ENCODE measurements around the gene B3GALT6.

- TF ChIP-seq CTCF (IDR thresholded peaks at IDR 0.05) (no peak), POLR2A (IDR thresholded peaks at IDR 0.05) (no peak)
Observed at GRCh38 chr1:1253972-1254666, 22.1 kb downstream of the B3GALT6 start.

All from uterus (tissue), 2 donors.